Endodermal cell (in vitro differentiated cells): Measurements from ENCODE around the gene NR1H4. TPM values are rescaled to one million over a fixed set of nuclear protein-coding genes. Genes with fewer than 3 reads are reported as not detected.
A peak's percentile ranks its signal among the peaks of the same experiment; 100 is the strongest.
"Not testable (repeated sequence)": the region's sequence is repeated elsewhere in the genome, so short reads cannot be mapped to it uniquely, and the experiment has no call there.

Experiments used
- DNase-seq: peaks from one replicate; pipeline ENCODE4 v3.0.0-alpha.2; 2017
- H3K27ac ChIP-seq: 2 replicates; pipeline ENCODE4 v1.5.1; 2013; ENCODE audit warnings: mild to moderate bottlenecking, low read depth, low read length, moderate library complexity
- H3K27me3 ChIP-seq: 2 replicates; pipeline ENCODE4 v1.6.1; 2013; ENCODE audit warnings: mild to moderate bottlenecking, low read length, moderate library complexity; ENCODE audit not compliant: insufficient read depth, control insufficient read depth, poor library complexity, severe bottlenecking
- H3K36me3 ChIP-seq: 2 replicates; pipeline ENCODE4 v1.7.0; 2013; ENCODE audit warnings: mild to moderate bottlenecking, low read length, moderate library complexity; ENCODE audit not compliant: control insufficient read depth, insufficient read depth
- H3K4me1 ChIP-seq: one replicate; pipeline ENCODE4 v1.7.0; 2013; ENCODE audit warnings: low read length; ENCODE audit not compliant: control insufficient read depth, insufficient read depth
- H3K4me3 ChIP-seq: 2 replicates; pipeline ENCODE4 v1.5.1; 2013; ENCODE audit warnings: mild to moderate bottlenecking, low read length, moderate library complexity
- H3K9ac ChIP-seq: 2 replicates; pipeline ENCODE4 v1.6.1; 2013; ENCODE audit warnings: mild to moderate bottlenecking, low read length, moderate library complexity; ENCODE audit not compliant: poor library complexity, severe bottlenecking; ENCODE audit errors: extremely low read depth
- H3K9me3 ChIP-seq: 2 replicates; pipeline ENCODE4 v1.6.1; 2013; ENCODE audit warnings: mild to moderate bottlenecking, low read length, moderate library complexity; ENCODE audit not compliant: control insufficient read depth
- H3K27ac Mint-ChIP-seq: 2 replicates; pipeline ENCODE4 v1.8.0; 2020; ENCODE audit warnings: mixed read lengths
- H3K27me3 Mint-ChIP-seq: 2 replicates; pipeline ENCODE4 v1.8.0; 2021; ENCODE audit warnings: mild to moderate bottlenecking, mixed read lengths; ENCODE audit not compliant: insufficient read depth
- H3K36me3 Mint-ChIP-seq: 2 replicates; pipeline ENCODE4 v1.8.0; 2020; ENCODE audit warnings: low read depth, mixed read lengths
- H3K4me1 Mint-ChIP-seq: 2 replicates; pipeline ENCODE4 v1.8.0; 2020; ENCODE audit warnings: mixed read lengths
- H3K4me3 Mint-ChIP-seq: 2 replicates; pipeline ENCODE4 v1.8.0; 2020; ENCODE audit warnings: mild to moderate bottlenecking, moderate library complexity, mixed read lengths
- H3K9me3 Mint-ChIP-seq: 2 replicates; pipeline ENCODE4 v1.8.0; 2020; ENCODE audit warnings: mild to moderate bottlenecking, mixed read lengths
- CTCF ChIP-seq: fragments of 200-600 bp; sonication (generic); conservative IDR thresholded peaks from 2 replicates; pipeline ENCODE4 v1.5.0; 2021; ENCODE audit warnings: antibody characterized with exemption, mild to moderate bottlenecking
- WGBS, 2 experiments: methylation state at CpG; one replicate each; pipeline versions ENCODE4 v1.1.5 to v1.1.7; 2013; ENCODE audit warnings: missing lambda C conversion rate in 2 of 2, mixed read lengths in 1 of 2; ENCODE audit not compliant: insufficient coverage in 1 of 2, insufficient read length in 1 of 2; 5-methylcytosine and 5-hydroxymethylcytosine counted together
- total RNA-seq, 2 donors: library from RNA; stranded (reverse); fragmentation: NEBNext Ultra II Directional in 1 of 2; extraction: Animal tissue kit (Norgen Biotek cat#: 25700) in 1 of 2; gene quantifications; 2 replicates in 1 of 2; 3 replicates in 1 of 2; pipeline ENCODE4 v1.2.1, GENCODE V29; 2021

Gene NR1H4
- total RNA-seq, 2 donors from 2014 or later: not detected

- DNase-seq: no peak
- Histone ChIP-seq H3K27me3 (no peaks in the 10 kb centered on the region), H3K9ac (no peak overlapping the region), H3K9me3 (peaks cover 17% of the 10 kb centered on the region), H3K36me3 (no peaks in the 10 kb centered on the region), H3K4me1 (no peaks in the 10 kb centered on the region), H3K4me3 (no peak overlapping the region), H3K27ac (peak overlapping the region; percentile 88)
- no peak for TF ChIP-seq CTCF
- H3K9me3 Mint-ChIP-seq: peaks cover 22% of the 10 kb centered on the region
- 56 to 83% methylated on average over 2 to 5 of the region's 5 CpGs for WGBS, 2 experiments
- peaks cover 7% of the 10 kb centered on the region for H3K36me3 Mint-ChIP-seq
- H3K4me3 Mint-ChIP-seq: no peak overlapping the region
- H3K27me3 Mint-ChIP-seq: no peaks in the 10 kb centered on the region
- H3K4me1 Mint-ChIP-seq: peaks cover 7% of the 10 kb centered on the region
- H3K27ac Mint-ChIP-seq: no peak overlapping the region
These were observed 119.8 kb downstream of the NR1H4 start for GRCh38 chr12:100593490-100593889.

- H3K27ac ChIP-seq: no peak overlapping the region
- no peak overlapping the region for H3K9ac ChIP-seq
- H3K9me3 Mint-ChIP-seq: no peaks in the 10 kb centered on the region
- H3K4me1 Mint-ChIP-seq: no peaks in the 10 kb centered on the region
- peaks cover 6% of the 10 kb centered on the region for H3K36me3 Mint-ChIP-seq
- no peak for TF ChIP-seq CTCF
- H3K9me3 ChIP-seq: no peaks in the 10 kb centered on the region
- H3K4me3 ChIP-seq: no peak overlapping the region
- peaks cover 7% of the 10 kb centered on the region for H3K36me3 ChIP-seq
- 83% methylated on average over 1 of the region's 1 CpG; no CpG with 5 or more reads in 1 of the 2 experiments for WGBS, 2 experiments
- DNase-seq: no peak
- H3K27ac Mint-ChIP-seq: no peak overlapping the region
- H3K27me3 ChIP-seq: no peaks in the 10 kb centered on the region
- no peaks in the 10 kb centered on the region for H3K27me3 Mint-ChIP-seq
- no peaks in the 10 kb centered on the region for H3K4me1 ChIP-seq
- H3K4me3 Mint-ChIP-seq: no peak overlapping the region
These were observed 128.0 kb downstream of the NR1H4 start for GRCh38 chr12:100601626-100602025.

GRCh38 chr12:100602997-100603396 is 129.3 kb downstream of the NR1H4 start:
- not testable (repeated sequence) for H3K9me3 Mint-ChIP-seq, H3K36me3 Mint-ChIP-seq, H3K27ac Mint-ChIP-seq, H3K4me1 Mint-ChIP-seq, H3K4me1 ChIP-seq, H3K27ac ChIP-seq, H3K9me3 ChIP-seq, H3K36me3 ChIP-seq, H3K27me3 Mint-ChIP-seq, DNase-seq, H3K27me3 ChIP-seq, H3K4me3 Mint-ChIP-seq, H3K4me3 ChIP-seq, H3K9ac ChIP-seq
- 80 to 83% methylated on average over 1 of the region's 1 CpG for WGBS, 2 experiments

- Mint-ChIP-seq H3K27me3 (no peaks in the 10 kb centered on the region), H3K4me1 (no peaks in the 10 kb centered on the region), H3K27ac (no peak overlapping the region), H3K36me3 (peaks cover 21% of the 10 kb centered on the region), H3K4me3 (no peak overlapping the region), H3K9me3 (no peaks in the 10 kb centered on the region)
- no peak for TF ChIP-seq CTCF
- Histone ChIP-seq H3K36me3 (no peaks in the 10 kb centered on the region), H3K9me3 (no peaks in the 10 kb centered on the region), H3K9ac (no peak overlapping the region), H3K4me1 (no peaks in the 10 kb centered on the region), H3K27ac (no peak overlapping the region), H3K27me3 (no peaks in the 10 kb centered on the region), H3K4me3 (no peak overlapping the region)
- DNase-seq: no peak
- whole genome bisulfite sequencing, 2 experiments: 88 to 89% methylated on average over 1 of the region's 1 CpG
These were observed 135.1 kb downstream of the NR1H4 start for GRCh38 chr12:100608776-100609175.
